Measurements from ENCODE around the gene CASP2. TPM values are rescaled to one million over a fixed set of nuclear protein-coding genes. Genes with fewer than 3 reads are reported as not detected.

CASP2 gene
- total RNA-seq, 1 experiment from 2014 or later: 65.3 TPM

DNA sequence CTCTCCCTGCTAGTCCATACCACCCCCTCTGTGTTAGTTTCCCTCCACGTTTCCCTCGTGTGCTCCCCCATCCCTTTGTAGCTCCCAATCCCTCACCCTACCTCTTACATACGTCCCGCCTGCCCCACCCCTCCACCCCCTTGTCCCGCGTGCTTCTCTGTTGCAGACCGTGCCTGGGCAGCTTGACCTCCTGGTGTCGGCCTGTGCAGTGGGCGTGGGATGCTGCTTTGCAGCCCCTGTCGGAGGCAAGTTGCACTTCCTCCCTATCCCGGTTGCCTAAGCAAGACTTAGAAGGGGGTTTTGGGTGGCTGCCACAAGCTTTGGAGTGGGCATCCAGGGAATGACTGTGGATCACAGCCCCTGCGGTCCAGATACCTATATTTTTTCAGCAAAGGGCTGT is 35.5 kb downstream of the CASP2 start:
- no peak overlapping the region; a peak in 1 of 7 replicates for H3K27ac Mint-ChIP-seq
- H3K36me3 Mint-ChIP-seq (ENCODE audit: insufficient read depth in 1 of 3, low read depth in 3 of 3): no peaks in the 10 kb centered on the region; a peak in 1 of 7 replicates
- H3K79me2 ChIP-seq (ENCODE audit: insufficient read depth, low read length): no peaks in the 10 kb centered on the region

More for the DNA sequence above, 35.5 kb downstream of the CASP2 start:
- Histone ChIP-seq H3K27me3 (ENCODE audit: insufficient read depth, low read length) (no peaks in the 10 kb centered on the region), H3K9me3 (ENCODE audit: control insufficient read depth, low read depth, low read length) (no peaks in the 10 kb centered on the region), H3K23me2 (ENCODE audit: insufficient read length, low read depth, low read length, poor library complexity, severe bottlenecking) (no peaks in the 10 kb centered on the region), H2BK15ac (ENCODE audit: low read depth, low read length) (no peak overlapping the region), H3K4me2 (ENCODE audit: insufficient read depth, insufficient read length, low read length) (no peak overlapping the region), H3T11ph (ENCODE audit: low read length) (no peak overlapping the region), H3K56ac (ENCODE audit: insufficient read length, low read depth, low read length) (no peak overlapping the region), H2BK120ac (ENCODE audit: low read depth, low read length, poor library complexity, severe bottlenecking) (no peak overlapping the region), H4K20me1 (ENCODE audit: control insufficient read depth, insufficient read depth, insufficient read length) (no peaks in the 10 kb centered on the region), H2AFZ (ENCODE audit: low read length) (no peak overlapping the region), H2BK20ac (ENCODE audit: low read depth, low read length, poor library complexity, severe bottlenecking) (no peak overlapping the region), H2AK5ac (ENCODE audit: insufficient read length, low read length) (no peak overlapping the region), H3K14ac (ENCODE audit: insufficient read depth, low read length) (no peak overlapping the region), H4K8ac (replicated peaks; ENCODE audit: insufficient read length, low read depth, low read length) (no peak overlapping the region), H3K18ac (ENCODE audit: insufficient read length, low read depth, low read length) (no peak overlapping the region), H3K23ac (ENCODE audit: insufficient read length, low read depth, low read length) (no peak overlapping the region), H2BK12ac (ENCODE audit: insufficient read length, low read depth, low read length) (no peak overlapping the region), H3K4ac (ENCODE audit: low read depth, low read length) (no peak overlapping the region), H3K4me1 (ENCODE audit: insufficient read depth, low read length) (no peaks in the 10 kb centered on the region), H3K27ac (ENCODE audit: insufficient read length, low read depth, low read length) (no peak overlapping the region), H2BK5ac (ENCODE audit: insufficient read length, low read length) (no peak overlapping the region), H4K5ac (ENCODE audit: insufficient read length, low read depth, low read length) (no peak overlapping the region), H4K91ac (ENCODE audit: insufficient read length, low read depth, low read length) (no peak overlapping the region), H3K9ac (ENCODE audit: extremely low read depth, insufficient read length, low read length) (no peak overlapping the region), H3K79me1 (ENCODE audit: insufficient read depth, low read depth, low read length, poor library complexity, severe bottlenecking) (no peaks in the 10 kb centered on the region)
- DNase-seq: no peak
- Mint-ChIP-seq H3K4me3 (no peak overlapping the region), H3K9me3 (no peaks in the 10 kb centered on the region; a peak in 1 of 5 replicates), H3K4me1 (peaks cover 19 to 30% of the 10 kb centered on the region in 2 experiments), H3K27me3 (ENCODE audit: low read depth) (peaks cover 4% of the 10 kb centered on the region)
- TF ChIP-seq, protein P1, sequence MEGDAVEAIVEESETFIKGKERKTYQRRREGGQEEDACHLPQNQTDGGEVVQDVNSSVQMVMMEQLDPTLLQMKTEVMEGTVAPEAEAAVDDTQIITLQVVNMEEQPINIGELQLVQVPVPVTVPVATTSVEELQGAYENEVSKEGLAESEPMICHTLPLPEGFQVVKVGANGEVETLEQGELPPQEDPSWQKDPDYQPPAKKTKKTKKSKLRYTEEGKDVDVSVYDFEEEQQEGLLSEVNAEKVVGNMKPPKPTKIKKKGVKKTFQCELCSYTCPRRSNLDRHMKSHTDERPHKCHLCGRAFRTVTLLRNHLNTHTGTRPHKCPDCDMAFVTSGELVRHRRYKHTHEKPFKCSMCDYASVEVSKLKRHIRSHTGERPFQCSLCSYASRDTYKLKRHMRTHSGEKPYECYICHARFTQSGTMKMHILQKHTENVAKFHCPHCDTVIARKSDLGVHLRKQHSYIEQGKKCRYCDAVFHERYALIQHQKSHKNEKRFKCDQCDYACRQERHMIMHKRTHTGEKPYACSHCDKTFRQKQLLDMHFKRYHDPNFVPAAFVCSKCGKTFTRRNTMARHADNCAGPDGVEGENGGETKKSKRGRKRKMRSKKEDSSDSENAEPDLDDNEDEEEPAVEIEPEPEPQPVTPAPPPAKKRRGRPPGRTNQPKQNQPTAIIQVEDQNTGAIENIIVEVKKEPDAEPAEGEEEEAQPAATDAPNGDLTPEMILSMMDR (conservative IDR thresholded peaks at IDR 0.05): no peak
- WGBS (ENCODE audit: extremely low coverage, insufficient read length, low lambda C conversion rate): no CpG with 5 or more reads among the region's 12 CpGs
